ENCODE measurements around the gene PALM.
"Not testable (repeated sequence)": the region's sequence is repeated elsewhere in the genome, so short reads cannot be mapped to it uniquely, and the experiment has no call there.

PALM gene

GRCh38 chr19:732148-733069 lies 23.7 kb downstream of the PALM start:
- DNase-seq = no peak

DNA sequence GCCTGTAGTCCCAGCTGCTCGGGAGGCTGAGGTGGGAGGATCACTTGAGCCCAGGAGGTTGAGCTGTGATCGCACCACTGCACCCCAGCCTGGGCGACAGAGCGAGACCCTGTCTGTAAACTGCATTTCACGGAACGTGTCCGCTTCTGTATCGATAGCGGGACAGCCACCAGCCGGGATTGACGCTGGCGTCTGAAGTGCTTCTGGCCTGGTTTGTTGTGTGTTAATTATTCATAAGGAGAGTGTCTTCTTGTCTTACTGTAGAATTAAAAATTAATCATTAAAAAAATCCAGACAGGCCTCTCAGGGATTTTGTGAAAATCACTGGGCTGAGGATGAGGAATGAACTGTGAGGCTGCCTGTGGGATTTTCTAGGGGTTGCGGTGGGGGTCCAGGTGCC lies 26.0 kb downstream of the PALM start:
- no peak for DNase-seq

DNA sequence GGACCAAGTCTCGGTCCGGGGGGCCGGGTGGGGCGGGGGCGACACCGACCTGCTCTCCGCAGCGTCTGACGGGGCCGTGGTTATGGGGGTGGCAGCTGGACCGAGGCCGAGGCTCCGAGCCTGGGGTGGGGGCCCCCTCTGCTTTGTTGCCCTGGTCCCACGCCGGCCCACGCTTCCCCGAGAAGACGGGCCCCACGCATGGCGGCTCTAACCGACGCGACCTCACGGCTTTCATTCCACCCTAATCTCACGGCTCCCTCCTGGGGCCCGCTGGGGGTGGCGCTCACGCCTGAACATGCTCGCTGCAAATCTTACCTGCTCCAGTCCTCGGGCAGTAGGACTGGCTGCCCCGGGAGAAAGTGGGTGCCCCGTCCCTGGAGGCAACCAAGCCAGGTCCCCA lies 27.4 kb downstream of the PALM start:
- no peak for DNase-seq

GRCh38 chr19:737591-738093 lies 28.9 kb downstream of the PALM start:
- DNase-seq = peak; percentile 57 to 58

GRCh38 chr19:738509-739128 lies 29.9 kb downstream of the PALM start:
- DNase-seq = no peak

DNA sequence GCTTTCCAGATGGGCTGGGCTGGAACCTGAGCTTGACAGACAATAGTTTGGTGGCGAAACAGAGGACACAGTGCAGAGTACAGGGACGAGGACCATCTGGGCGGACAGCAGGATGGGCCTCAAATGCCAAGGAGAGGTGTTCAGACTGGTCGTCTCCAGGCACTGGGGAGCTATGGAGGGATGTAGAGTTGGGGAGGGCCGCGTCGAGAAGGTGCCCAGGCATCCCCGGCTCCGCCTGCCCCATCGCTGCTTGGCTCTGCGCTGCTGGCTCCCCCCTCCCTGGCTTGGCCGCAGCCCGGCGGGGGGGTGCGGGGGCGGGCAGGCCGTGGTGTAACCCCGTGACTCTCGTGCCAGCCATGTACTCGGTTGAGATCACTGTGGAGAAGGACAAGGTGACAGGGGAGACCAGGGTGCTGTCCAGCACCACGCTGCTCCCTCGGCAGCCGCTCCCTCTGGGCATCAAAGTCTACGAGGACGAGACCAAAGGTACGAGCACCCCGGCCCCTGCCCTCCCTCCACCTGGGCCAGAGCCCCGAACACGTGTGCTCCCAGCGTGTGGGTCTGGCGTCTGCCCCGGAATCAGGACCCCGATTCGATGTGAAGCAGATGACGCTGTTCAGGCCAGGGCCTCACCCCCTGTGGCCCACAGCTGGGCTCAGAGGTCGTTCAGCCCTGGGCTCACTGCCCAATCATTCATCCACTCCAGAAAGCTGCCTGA lies 31.4 kb downstream of the PALM start:
- no peak for DNase-seq

DNA sequence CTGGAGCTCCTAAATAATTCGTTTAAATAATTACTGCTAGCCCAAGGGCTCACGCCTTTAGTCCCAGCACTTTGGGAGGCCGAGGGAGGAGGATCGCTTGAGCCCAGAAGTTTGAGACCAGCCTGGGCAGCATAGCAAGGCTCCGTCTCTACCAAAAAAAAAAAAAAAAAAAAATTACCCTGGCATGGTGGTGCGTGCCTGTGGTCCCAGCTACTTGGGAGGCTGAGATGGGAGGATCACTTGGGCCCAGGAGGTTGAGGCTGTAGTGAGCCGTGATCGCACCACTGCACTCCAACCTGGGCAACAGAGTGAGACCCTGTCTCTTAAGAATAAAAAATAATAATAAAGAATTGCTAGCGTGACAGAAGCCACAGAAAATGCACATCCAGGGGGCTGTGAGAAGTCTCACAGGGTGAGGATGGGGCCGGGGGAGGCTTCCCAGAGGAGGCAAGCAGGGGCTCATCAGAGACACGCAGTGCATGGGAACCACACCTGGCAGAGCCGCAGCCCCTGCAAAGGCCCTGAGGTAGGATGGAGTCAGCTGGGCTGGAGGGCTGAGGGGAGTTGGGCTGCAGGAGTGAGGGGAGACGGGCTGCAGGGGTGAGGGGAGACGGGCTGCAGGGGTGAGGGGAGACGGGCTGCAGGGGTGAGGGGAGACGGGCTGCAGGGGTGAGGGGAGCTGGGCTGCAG lies 32.2 kb downstream of the PALM start:
- not testable (repeated sequence) for DNase-seq

GRCh38 chr19:741506-742131 lies 32.9 kb downstream of the PALM start:
- DNase-seq = peak in 1 of 2 donors; percentile 5

DNA sequence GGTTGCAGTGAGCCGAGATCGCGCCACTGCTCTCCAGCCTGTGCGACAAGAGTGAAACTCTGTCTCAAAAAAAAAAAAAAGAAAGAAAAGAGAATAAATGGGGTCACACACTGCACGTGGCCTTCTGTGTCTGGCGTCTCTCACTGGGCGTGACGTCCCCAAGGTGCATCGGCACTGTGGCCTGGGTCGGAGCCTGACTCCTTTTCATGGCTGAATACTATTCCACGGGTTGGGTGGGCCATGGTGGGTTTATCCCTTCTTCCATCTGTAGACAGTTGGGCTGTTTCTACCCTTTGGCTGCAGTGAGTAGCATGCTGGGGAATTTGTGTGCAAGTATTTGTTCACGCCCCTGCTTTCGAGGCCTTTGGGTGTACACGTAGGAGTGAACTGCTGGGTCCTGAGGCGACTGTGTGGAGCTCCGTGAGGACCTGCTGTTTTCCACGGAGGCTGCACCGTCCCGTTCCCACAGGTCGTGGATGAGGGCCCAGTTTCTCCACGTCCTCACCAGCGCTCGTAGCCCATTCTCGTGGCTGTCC lies 33.9 kb downstream of the PALM start:
- no peak for DNase-seq

DNA sequence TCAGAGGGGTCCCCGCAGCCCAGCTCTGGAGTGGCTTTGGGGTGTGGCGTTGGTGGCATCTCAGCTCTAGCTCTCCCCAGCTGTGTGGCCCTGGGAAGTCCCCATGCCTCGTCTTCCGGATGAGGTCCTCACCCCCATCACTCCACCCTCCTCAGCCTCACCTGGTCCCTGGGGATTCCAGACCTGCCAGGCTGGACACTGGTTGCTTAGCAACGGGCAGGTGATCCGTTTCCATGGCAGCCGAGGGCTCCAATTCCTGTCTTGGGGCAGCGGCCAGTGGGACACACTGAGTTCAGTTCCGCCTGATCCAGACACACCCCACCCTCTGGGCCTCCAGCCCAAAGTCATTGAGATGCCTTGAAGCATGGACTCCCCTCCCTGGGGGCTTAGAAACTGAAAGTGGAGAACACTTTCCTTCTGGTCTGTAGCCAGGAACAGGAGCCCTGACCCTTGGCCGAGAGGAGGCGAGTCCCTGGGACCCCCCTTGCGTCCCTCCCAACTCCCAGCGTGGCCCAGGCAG lies 34.5 kb downstream of the PALM start:
- peak in 1 of 2 donors; percentile 24 for DNase-seq

GRCh38 chr19:745138-745537 lies 36.4 kb downstream of the PALM start:
- DNase-seq = not testable (repeated sequence)

- DNase-seq = no peak
Measured at GRCh38 chr19:746208-746819, 37.6 kb downstream of the PALM start.

DNA sequence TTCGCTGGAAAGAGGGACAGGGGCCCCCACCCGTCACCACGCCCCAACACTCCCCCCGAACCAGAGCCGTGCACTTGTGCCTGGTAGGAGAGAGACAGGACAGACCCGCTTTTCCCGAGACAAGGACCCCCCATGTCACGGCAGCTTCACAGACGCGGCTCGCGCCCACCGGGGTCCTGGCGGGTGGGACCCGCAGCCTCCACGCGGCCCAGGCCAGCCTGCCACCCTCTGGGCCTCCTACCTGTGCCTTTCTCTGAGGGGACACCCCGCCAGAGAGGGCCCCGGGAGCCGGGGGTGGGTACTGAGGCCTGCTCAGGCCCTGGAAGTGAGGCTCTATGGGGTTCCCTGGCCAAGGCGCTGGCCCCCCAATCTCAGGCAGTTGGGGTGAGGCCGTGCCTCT lies 38.2 kb downstream of the PALM start:
- DNase-seq = no peak

DNA sequence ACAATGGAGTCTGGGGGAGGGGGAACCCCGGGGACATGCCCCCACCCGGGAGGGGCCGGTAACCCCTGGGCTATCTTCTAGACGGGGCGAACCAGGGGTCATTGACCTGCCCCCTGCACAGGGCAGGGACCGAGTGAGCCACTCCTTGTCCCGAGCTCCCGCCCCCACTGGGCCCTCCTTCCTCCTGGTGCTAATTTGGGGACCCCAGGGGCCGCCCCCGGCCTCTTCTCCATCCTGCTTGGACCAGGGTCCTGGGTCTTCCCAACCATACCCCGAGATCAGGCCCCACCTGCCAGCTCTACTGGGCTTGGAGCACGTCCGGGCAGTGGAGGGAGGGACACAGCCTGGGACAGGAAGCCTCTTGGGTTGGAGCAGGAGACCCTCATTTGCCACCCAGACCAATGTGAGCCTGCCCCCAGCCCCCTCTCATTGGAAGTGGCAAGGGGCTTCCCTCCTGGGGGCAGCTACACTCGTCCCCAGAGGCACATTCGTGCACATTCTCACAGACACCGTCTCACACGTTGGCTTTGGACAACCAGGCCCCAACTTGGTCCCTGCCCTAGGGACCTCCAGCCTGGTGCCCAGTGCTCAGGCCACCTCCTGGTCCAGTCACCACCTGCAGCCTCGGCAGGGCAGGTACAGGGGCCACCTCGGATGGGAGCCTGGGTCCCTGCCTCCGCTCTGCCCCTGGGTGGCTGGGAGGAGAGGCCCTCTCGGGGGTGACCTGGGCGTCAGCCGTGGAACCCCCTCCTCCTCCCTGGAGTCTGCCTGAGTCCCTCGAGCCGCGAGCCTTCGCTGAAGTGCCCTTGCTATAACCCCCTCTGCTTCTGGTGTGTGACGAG lies 38.9 kb downstream of the PALM start:
- DNase-seq = no peak

DNA sequence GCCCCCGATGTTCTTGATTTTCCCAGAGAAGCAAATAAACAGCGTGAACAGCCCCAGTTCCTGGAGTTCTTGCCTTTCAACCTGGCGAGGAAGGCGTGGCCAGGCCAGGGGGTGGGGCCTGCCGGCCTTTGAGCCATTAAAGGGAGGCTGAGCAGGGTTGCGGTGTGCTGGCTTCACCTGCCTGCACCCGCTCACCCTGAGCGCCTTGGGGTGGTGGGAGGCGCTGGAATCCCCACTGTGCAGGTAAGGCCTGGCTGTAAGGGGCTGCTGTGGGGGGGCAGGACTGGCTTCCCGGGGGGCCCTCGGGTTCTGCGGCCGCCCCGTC lies 39.5 kb downstream of the PALM start:
- DNase-seq = no peak

DNA sequence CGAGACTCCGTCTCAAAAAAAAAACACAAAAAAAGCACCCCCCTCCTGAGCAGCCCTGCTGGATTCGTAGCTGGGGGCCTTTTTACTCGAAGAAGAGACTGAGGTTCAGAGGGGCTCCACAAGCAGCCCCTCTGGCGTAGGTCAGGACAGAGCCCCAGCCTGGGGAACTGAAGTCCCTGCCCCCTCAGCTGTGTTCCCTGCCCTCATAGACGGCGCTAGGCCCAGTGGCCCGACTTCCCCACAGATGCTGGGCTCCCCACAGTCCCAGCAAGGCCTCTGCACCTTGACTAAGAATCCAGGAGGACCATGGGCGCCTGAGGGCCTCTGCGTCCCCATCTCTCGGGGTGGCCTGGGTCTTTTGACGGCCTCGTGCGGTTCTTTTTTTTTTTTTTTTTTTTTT lies 41.1 kb downstream of the PALM start:
- DNase-seq = no peak

- no peak for DNase-seq
Measured at GRCh38 chr19:750640-751423, 42.1 kb downstream of the PALM start, which contains the start of gene MISP. MISP (plus strand) TSS chr19:751112; CDS start chr19:756947, 5,835 bp downstream.

GRCh38 chr19:751501-752341 lies 43.0 kb downstream of the PALM start:
- DNase-seq = peak in 1 of 2 donors; percentile 21

Measured in CD4-positive, alpha-beta T cell treated with Interleukin-1 beta for 1 hour (primary cell).